ENCODE data around the gene ISOC1. TPM values are rescaled to one million over a fixed set of nuclear protein-coding genes. Genes with fewer than 3 reads are reported as not detected.

ISOC1 gene
- total and polyA plus RNA-seq, 10 of the 15 experiments (the other 5 are each of a cell fraction or from before 2014, with no cell fraction given): 12.6 to 61.8 (median 29.9) TPM

DNA sequence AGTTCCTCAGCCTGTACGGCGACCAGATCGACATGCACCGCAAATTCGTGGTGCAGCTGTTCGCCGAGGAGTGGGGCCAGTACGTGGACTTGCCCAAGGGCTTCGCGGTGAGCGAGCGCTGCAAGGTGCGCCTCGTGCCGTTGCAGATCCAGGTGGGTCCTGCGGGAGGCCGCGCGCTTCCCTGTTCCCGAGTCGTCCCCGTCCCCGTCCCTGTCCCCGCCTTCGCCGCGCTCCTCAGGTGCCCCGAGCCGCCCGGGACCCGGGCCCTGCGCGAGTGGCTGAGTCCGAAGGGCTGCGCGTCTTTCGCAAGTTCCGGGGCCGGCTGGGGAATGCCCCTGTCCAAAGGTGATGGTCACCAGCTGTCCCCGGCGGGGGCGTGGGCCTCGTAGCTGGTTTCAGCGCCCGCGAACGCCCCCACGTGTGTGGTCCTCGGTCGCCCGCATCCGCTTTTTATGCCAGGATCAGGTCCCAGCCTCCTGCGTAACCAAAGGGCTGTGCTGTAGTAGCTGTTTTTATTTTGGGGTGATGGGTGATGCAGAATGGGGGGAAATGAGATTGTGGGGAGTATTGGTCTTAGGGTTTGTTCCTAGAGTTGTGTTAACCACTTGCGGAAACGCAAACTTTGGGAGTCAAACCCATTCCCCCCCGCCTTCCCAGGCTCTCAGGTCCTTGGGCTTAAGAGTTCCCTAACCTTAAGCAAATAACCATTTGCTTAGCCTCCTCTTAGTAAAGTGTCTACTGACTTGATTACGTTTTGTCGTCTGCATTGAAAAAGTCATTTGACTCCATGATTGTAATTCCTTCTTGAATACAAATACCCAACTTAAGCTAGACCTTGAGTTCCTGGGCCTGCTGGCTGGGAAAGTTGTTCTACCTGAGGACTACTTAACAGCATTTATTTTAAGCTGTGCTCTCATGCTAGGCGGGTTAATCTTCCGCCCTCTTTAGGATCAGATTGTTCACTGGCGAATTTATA is 663 bp downstream of the ISOC1 start (continued):
- TF ChIP-seq, protein P1, sequence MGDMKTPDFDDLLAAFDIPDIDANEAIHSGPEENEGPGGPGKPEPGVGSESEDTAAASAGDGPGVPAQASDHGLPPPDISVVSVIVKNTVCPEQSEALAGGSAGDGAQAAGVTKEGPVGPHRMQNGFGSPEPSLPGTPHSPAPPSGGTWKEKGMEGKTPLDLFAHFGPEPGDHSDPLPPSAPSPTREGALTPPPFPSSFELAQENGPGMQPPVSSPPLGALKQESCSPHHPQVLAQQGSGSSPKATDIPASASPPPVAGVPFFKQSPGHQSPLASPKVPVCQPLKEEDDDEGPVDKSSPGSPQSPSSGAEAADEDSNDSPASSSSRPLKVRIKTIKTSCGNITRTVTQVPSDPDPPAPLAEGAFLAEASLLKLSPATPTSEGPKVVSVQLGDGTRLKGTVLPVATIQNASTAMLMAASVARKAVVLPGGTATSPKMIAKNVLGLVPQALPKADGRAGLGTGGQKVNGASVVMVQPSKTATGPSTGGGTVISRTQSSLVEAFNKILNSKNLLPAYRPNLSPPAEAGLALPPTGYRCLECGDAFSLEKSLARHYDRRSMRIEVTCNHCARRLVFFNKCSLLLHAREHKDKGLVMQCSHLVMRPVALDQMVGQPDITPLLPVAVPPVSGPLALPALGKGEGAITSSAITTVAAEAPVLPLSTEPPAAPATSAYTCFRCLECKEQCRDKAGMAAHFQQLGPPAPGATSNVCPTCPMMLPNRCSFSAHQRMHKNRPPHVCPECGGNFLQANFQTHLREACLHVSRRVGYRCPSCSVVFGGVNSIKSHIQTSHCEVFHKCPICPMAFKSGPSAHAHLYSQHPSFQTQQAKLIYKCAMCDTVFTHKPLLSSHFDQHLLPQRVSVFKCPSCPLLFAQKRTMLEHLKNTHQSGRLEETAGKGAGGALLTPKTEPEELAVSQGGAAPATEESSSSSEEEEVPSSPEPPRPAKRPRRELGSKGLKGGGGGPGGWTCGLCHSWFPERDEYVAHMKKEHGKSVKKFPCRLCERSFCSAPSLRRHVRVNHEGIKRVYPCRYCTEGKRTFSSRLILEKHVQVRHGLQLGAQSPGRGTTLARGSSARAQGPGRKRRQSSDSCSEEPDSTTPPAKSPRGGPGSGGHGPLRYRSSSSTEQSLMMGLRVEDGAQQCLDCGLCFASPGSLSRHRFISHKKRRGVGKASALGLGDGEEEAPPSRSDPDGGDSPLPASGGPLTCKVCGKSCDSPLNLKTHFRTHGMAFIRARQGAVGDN (IDR thresholded peaks at IDR 0.05): no peak
- TF ChIP-seq MYC (IDR thresholded peaks at IDR 0.05; ENCODE audit: insufficient read depth, insufficient read length, insufficient replicate concordance, low read length, severe bottlenecking) (no peak), MTA3 (IDR thresholded peaks at IDR 0.05; ENCODE audit: borderline replicate concordance, low read length) (no peak), HDGF (IDR thresholded peaks at IDR 0.05) (no peak), ZNF207 (IDR thresholded peaks at IDR 0.05; ENCODE audit: borderline replicate concordance) (no peak), NFYB (IDR thresholded peaks at IDR 0.05; ENCODE audit: insufficient read depth, low read depth, low read length) (no peak), CBFB (IDR thresholded peaks at IDR 0.05; ENCODE audit: low read depth) (no peak), SP1 (IDR thresholded peaks at IDR 0.05; ENCODE audit: low read depth, low read length) (no peak), POLR2AphosphoS5 (IDR thresholded peaks at IDR 0.05; ENCODE audit: low read length) (peak; percentile 52; the same call in 1 of the 2 replicates), SRF (IDR thresholded peaks at IDR 0.05; ENCODE audit: low read depth in 2 of 2, low read length in 2 of 2) (no peak), ZNF274 (IDR thresholded peaks at IDR 0.05; ENCODE audit: insufficient read depth, insufficient read length) (no peak), KLF5 (IDR thresholded peaks at IDR 0.05; ENCODE audit: partially characterized antibody) (no peak), MEF2A (IDR thresholded peaks at IDR 0.05; ENCODE audit: insufficient read depth, low read depth, low read length) (no peak), NFXL1 (IDR thresholded peaks at IDR 0.05; ENCODE audit: borderline replicate concordance) (no peak), RELA (IDR thresholded peaks at IDR 0.05; ENCODE audit: borderline replicate concordance, partially characterized antibody) (peak; percentile 26), EZH2 (IDR thresholded peaks at IDR 0.05; ENCODE audit: borderline replicate concordance, control insufficient read depth, low read depth, low read length) (no peak), SMC3 (IDR thresholded peaks at IDR 0.05; ENCODE audit: borderline replicate concordance, low read length) (no peak), FOXM1 (IDR thresholded peaks at IDR 0.05; ENCODE audit: low read depth, low read length) (no peak; the same call in 1 of the 2 replicates), NRF1 (conservative IDR thresholded peaks at IDR 0.05; ENCODE audit: low read depth, low read length) (no peak), SREBF1 (IDR thresholded peaks at IDR 0.05; ENCODE audit: low read length) (no peak)
- TF ChIP-seq, protein P2, sequence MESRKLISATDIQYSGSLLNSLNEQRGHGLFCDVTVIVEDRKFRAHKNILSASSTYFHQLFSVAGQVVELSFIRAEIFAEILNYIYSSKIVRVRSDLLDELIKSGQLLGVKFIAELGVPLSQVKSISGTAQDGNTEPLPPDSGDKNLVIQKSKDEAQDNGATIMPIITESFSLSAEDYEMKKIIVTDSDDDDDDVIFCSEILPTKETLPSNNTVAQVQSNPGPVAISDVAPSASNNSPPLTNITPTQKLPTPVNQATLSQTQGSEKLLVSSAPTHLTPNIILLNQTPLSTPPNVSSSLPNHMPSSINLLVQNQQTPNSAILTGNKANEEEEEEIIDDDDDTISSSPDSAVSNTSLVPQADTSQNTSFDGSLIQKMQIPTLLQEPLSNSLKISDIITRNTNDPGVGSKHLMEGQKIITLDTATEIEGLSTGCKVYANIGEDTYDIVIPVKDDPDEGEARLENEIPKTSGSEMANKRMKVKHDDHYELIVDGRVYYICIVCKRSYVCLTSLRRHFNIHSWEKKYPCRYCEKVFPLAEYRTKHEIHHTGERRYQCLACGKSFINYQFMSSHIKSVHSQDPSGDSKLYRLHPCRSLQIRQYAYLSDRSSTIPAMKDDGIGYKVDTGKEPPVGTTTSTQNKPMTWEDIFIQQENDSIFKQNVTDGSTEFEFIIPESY (IDR thresholded peaks at IDR 0.05): no peak
- TF ChIP-seq, protein P3, sequence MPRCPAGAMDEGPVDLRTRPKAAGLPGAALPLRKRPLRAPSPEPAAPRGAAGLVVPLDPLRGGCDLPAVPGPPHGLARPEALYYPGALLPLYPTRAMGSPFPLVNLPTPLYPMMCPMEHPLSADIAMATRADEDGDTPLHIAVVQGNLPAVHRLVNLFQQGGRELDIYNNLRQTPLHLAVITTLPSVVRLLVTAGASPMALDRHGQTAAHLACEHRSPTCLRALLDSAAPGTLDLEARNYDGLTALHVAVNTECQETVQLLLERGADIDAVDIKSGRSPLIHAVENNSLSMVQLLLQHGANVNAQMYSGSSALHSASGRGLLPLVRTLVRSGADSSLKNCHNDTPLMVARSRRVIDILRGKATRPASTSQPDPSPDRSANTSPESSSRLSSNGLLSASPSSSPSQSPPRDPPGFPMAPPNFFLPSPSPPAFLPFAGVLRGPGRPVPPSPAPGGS (IDR thresholded peaks at IDR 0.05; ENCODE audit: borderline replicate concordance, insufficient read depth, low read depth, low read length, poor library complexity, severe bottlenecking): peak; percentile 60
